Subcutaneous abdominal adipose tissue (tissue), 5 donors: Measurements from ENCODE around the gene FAM25A.
"Not testable (repeated sequence)": the region's sequence is repeated elsewhere in the genome, so short reads cannot be mapped to it uniquely, and the experiment has no call there.

Experiments used
- H3K27ac ChIP-seq: one replicate; pipeline ENCODE4 v1.7.0; 2013; ENCODE audit warnings: low read depth, mild to moderate bottlenecking, inconsistent platforms, low read length, moderate library complexity
- H3K27me3 ChIP-seq, 5 donors: one replicate each; pipeline ENCODE4 v1.7.0; 2013; ENCODE audit warnings: low read length in 5 of 5, inconsistent platforms in 1 of 5; ENCODE audit not compliant: control insufficient read depth in 5 of 5, insufficient read depth in 4 of 5
- H3K36me3 ChIP-seq, 5 donors: one replicate each; pipeline ENCODE4 v1.7.0; 2013; ENCODE audit warnings: low read length in 5 of 5; ENCODE audit not compliant: control insufficient read depth in 5 of 5, insufficient read depth in 5 of 5
- H3K4me1 ChIP-seq, 5 donors: one replicate each; pipeline ENCODE4 v1.7.0; 2013; ENCODE audit warnings: low read length in 5 of 5, mild to moderate bottlenecking in 3 of 5, moderate library complexity in 1 of 5; ENCODE audit not compliant: control insufficient read depth in 5 of 5, insufficient read depth in 5 of 5
- H3K4me3 ChIP-seq, 5 donors: one replicate each; pipeline ENCODE4 v1.7.0; 2013; ENCODE audit warnings: low read length in 5 of 5, low read depth in 1 of 5
- H3K9ac ChIP-seq, 5 donors: one replicate each; pipeline ENCODE4 v1.7.0; 2013; ENCODE audit warnings: low read length in 5 of 5, mild to moderate bottlenecking in 4 of 5, moderate library complexity in 3 of 5
- H3K9me3 ChIP-seq, 5 donors: one replicate each; pipeline ENCODE4 v1.7.0; 2013; ENCODE audit warnings: low read length in 5 of 5; ENCODE audit not compliant: control insufficient read depth in 5 of 5
- donor health status: healthy.
- donor health status: healthy.
- donor health status: healthy.
- donor health status: healthy.
- donor health status: healthy.

FAM25A gene

GRCh38 chr10:87007674-87008073 lies 12.4 kb upstream of the FAM25A start:
- H3K27me3 ChIP-seq, H3K9ac ChIP-seq, H3K27ac ChIP-seq, H3K4me3 ChIP-seq, H3K4me1 ChIP-seq, H3K36me3 ChIP-seq, H3K9me3 ChIP-seq: not testable (repeated sequence)

DNA sequence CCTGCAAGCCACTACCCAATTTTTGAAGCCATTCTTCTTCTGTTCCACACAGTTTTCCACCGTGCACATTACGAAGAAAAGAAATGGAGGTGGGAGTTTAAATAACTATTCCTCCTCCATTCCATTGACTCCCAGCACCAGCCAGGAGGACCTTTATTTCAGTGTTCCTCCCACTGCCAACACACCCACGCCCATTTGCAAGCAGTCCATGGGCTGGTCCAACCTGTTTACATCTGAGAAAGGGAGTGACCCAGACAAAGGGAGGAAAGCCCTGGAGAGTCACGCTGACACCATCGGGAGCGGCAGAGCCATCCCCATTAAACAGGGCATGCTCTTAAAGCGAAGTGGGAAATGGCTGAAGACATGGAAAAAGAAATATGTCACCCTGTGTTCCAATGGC lies 11.8 kb upstream of the FAM25A start:
- not testable (repeated sequence) for H3K9ac ChIP-seq, H3K27ac ChIP-seq, H3K36me3 ChIP-seq, H3K27me3 ChIP-seq, H3K4me1 ChIP-seq, H3K9me3 ChIP-seq, H3K4me3 ChIP-seq

DNA sequence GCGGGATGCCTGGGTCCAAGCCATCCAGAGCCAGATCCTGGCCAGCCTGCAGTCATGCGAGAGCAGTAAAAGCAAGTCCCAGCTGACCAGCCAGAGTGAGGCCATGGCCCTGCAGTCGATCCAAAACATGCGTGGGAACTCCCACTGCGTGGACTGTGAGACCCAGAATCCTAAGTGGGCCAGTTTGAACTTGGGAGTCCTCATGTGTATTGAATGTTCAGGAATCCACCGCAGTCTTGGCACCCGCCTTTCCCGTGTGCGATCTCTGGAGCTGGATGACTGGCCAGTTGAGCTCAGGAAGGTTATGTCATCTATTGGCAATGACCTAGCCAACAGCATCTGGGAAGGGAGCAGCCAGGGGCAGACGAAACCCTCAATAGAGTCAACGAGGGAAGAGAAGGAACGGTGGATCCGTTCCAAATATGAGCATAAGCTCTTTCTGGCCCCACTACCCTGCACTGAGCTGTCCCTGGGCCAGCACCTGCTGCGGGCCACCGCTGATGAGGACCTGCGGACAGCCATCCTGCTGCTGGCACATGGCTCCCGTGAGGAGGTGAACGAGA lies 10.9 kb upstream of the FAM25A start:
- not testable (repeated sequence) for H3K27ac ChIP-seq, H3K4me1 ChIP-seq, H3K4me3 ChIP-seq, H3K27me3 ChIP-seq, H3K36me3 ChIP-seq, H3K9ac ChIP-seq, H3K9me3 ChIP-seq

- not testable (repeated sequence) for H3K9me3 ChIP-seq, H3K4me3 ChIP-seq, H3K9ac ChIP-seq, H3K36me3 ChIP-seq, H3K27ac ChIP-seq, H3K27me3 ChIP-seq
- H3K4me1 ChIP-seq = peaks cover 3 to 13% (median 8%) of the 10 kb centered on the region in 5 donors
Measured at GRCh38 chr10:87013528-87013927, 6.6 kb upstream of the FAM25A start.

DNA sequence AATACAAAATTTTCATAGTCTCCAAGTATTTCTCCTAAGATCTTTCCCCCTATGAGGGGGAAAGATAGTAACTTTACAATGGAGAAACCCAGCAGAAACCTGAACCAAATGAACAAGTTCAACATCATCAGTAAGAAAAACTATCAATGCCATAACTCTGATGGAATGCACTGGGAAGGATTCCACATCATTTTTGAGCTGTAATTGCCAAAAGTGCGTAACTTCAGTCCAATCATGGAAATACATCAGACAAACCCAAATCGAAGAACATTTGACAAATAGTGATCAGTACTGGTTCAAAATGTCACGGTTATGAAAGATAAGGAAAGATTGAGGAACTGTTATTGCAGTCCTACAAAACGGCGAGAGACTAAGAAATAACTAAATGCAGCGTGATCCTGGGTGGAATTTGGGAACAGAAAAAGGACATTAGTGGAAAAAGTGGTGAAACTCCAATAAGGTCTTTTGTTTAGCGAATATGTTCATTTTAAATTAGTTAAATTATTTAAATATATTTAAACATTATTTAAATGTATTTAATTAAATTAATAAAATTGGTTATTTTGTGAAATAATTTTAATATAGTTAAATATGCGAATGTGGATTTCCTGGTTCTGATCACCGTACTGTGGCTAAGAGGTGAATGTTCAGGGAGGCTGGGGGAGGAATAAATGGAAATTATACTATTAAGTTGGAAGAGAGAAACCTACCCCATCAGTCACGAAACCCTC lies 4.9 kb upstream of the FAM25A start:
- not testable (repeated sequence) for H3K9ac ChIP-seq, H3K27me3 ChIP-seq, H3K9me3 ChIP-seq, H3K4me3 ChIP-seq, H3K4me1 ChIP-seq, H3K27ac ChIP-seq, H3K36me3 ChIP-seq

- not testable (repeated sequence) for H3K36me3 ChIP-seq, H3K27ac ChIP-seq, H3K4me3 ChIP-seq, H3K4me1 ChIP-seq, H3K9me3 ChIP-seq, H3K9ac ChIP-seq, H3K27me3 ChIP-seq
Measured at GRCh38 chr10:87018127-87018526, 2.0 kb upstream of the FAM25A start.

GRCh38 chr10:87019066-87019465 lies 1.0 kb upstream of the FAM25A start:
- not testable (repeated sequence) for H3K36me3 ChIP-seq, H3K9me3 ChIP-seq, H3K27me3 ChIP-seq, H3K4me3 ChIP-seq, H3K9ac ChIP-seq, H3K4me1 ChIP-seq, H3K27ac ChIP-seq

GRCh38 chr10:87019504-87019903 lies 590 bp upstream of the FAM25A start:
- not testable (repeated sequence) for H3K27ac ChIP-seq

GRCh38 chr10:87025285-87025958 lies 5.3 kb downstream of the FAM25A start:
- not testable (repeated sequence) for H3K4me3 ChIP-seq, H3K27me3 ChIP-seq, H3K9me3 ChIP-seq, H3K4me1 ChIP-seq, H3K27ac ChIP-seq, H3K36me3 ChIP-seq, H3K9ac ChIP-seq

More at GRCh38 chr10:87019504-87019903, 590 bp upstream of the FAM25A start:
- H3K9me3 ChIP-seq, H3K4me1 ChIP-seq, H3K36me3 ChIP-seq, H3K9ac ChIP-seq, H3K27me3 ChIP-seq, H3K4me3 ChIP-seq: not testable (repeated sequence)

DNA sequence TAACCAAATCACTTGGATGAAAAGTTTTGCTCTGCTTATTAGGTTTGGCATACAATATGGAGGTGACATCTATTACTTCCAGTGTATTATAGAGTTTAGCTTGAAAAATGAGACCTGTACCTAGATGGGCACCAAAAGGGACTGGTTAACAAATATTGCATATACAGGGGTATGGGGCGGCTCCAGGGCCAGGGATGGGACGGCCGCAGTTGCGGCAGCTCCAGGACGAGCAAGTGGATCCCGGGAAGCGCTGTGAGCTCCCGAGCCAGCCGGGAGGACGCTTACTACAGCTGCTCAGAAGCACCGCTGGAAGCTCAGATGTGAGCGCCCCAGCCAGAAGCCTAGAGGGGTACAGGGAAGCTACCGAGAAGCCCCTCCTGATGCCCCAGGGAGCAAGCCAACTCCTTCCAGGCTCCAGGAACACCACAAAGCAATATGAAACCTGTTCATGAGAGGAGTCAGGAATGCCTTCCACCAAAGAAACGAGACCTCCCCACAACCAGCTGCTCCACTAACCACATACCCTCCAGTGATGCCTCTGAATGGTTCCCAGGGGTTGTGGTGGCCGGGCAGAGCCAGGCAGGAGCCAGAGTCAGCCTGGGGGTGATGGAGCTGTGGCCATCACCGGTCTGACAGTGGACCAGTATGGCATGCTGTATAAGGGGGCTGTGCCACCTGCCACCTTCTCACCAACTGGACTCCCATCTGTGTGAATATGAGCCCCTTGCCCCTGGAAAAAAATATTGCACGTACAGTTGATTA lies 6.8 kb downstream of the FAM25A start:
- not testable (repeated sequence) for H3K27me3 ChIP-seq, H3K4me1 ChIP-seq, H3K36me3 ChIP-seq, H3K4me3 ChIP-seq, H3K9ac ChIP-seq, H3K9me3 ChIP-seq, H3K27ac ChIP-seq
